MG63 (cell line): Measurements from ENCODE around the gene ZIC4. TPM values are rescaled to one million over a fixed set of nuclear protein-coding genes. Genes with fewer than 3 reads are reported as not detected.

Experiments
- DNase-seq: peaks from one replicate; pipeline ENCODE4 v3.0.0-alpha.2; 2020
- H3K27me3 ChIP-seq: fragments of 250-450 bp; sonication (Bioruptor Pico); 2 replicates; pipeline ENCODE4 v1.5.1; 2020; ENCODE audit warnings: mild to moderate bottlenecking, moderate library complexity
- H3K36me3 ChIP-seq: fragments of 250-450 bp; sonication (Bioruptor Pico); 2 replicates; pipeline ENCODE4 v1.5.1; 2020; ENCODE audit warnings: mild to moderate bottlenecking, moderate library complexity
- H3K4me3 ChIP-seq: fragments of 250-450 bp; sonication (Bioruptor Pico); 2 replicates; pipeline ENCODE4 v1.5.1; 2020; ENCODE audit warnings: mild to moderate bottlenecking, moderate library complexity
- H3K9me3 ChIP-seq: fragments of 250-450 bp; sonication (Bioruptor Pico); 2 replicates; pipeline ENCODE4 v1.5.1; 2020; ENCODE audit warnings: mild to moderate bottlenecking, moderate library complexity
- total RNA-seq: library from RNA; depleted of rRNA; stranded (reverse); fragments of >200 nt; shearing (Covaris generic); gene quantifications from 2 replicates; pipeline ENCODE4 v1.2.3, GENCODE V29; 2014; ENCODE audit warnings: low replicate concordance

The ZIC4 gene
- total RNA-seq, 1 experiment from 2014 or later = 2.2 TPM

DNA sequence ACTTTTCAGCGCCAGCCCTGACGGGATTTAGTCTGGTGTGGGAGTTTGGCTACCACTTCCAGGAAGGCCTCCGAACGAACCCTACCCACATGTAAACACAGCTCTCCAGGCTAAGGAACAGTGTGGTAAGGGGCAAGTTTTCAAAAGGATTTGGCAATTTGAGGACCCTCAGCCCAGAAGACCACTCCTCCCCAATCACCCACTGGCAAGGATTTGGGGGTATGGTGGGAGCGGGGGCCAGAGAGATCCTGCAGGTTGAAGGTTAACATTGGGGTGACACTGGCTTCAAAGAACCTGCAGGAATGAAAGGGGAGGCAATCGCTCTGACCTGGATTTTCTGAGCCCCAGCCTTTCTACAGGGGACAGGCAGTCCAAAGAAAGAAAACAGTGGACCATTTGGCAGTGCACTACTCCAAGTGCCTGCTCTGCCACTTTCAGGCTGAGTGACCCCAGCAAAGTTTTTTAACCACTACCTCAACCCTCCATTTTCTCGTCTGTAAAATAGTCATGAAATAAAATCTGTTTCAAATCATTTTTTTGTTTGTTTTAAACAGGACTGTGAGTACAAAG, 34.5 kb downstream of the ZIC4 start:
- Histone ChIP-seq H3K4me3 (no peak overlapping the region), H3K36me3 (no peaks in the 10 kb centered on the region), H3K27me3 (peaks cover 5% of the 10 kb centered on the region), H3K9me3 (no peaks in the 10 kb centered on the region)
- no peak for DNase-seq

- peaks cover 5% of the 10 kb centered on the region for H3K27me3 ChIP-seq
- no peak for DNase-seq
Observed at GRCh38 chr3:147371140-147371539, 35.2 kb downstream of the ZIC4 start.

DNA sequence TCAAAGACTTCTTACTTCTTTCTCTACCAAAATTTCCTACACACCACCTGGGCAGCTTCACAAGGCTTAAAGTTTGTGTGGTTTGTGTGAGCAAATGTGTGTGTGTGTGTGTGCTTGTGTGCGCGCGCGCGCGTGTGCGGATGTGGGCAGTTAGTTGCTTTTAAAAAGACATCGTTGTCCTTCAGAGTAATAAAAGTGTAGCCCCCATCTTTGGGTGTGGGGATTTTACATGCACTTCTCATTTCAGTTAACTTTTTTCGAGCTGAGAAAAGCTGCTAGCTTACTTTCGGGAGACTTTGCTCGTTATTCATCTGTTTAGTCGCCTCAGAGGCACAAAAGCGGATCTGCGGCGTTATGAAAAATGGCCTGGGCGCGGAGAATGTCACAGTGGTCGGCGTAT, 36.0 kb downstream of the ZIC4 start:
- no peaks in the 10 kb centered on the region for H3K9me3 ChIP-seq
- H3K36me3 ChIP-seq = no peaks in the 10 kb centered on the region
- H3K4me3 ChIP-seq = peak overlapping the region; percentile 31
- peaks cover 5% of the 10 kb centered on the region for H3K27me3 ChIP-seq
- DNase-seq = no peak

More at GRCh38 chr3:147371140-147371539, 35.2 kb downstream of the ZIC4 start:
- no peaks in the 10 kb centered on the region for H3K9me3 ChIP-seq
- H3K4me3 ChIP-seq = no peak overlapping the region
- no peaks in the 10 kb centered on the region for H3K36me3 ChIP-seq

- peak; percentile 50 for DNase-seq
- Histone ChIP-seq H3K9me3 (no peaks in the 10 kb centered on the region), H3K36me3 (no peaks in the 10 kb centered on the region), H3K4me3 (peak overlapping the region; percentile 31), H3K27me3 (peaks cover 5% of the 10 kb centered on the region)
Observed at GRCh38 chr3:147369661-147370123, 36.7 kb downstream of the ZIC4 start.

- Histone ChIP-seq H3K9me3 (no peaks in the 10 kb centered on the region), H3K27me3 (peaks cover 5% of the 10 kb centered on the region), H3K4me3 (peak overlapping the region; percentile 31), H3K36me3 (no peaks in the 10 kb centered on the region)
- DNase-seq = no peak
Observed at GRCh38 chr3:147369231-147369630, 37.1 kb downstream of the ZIC4 start.

DNA sequence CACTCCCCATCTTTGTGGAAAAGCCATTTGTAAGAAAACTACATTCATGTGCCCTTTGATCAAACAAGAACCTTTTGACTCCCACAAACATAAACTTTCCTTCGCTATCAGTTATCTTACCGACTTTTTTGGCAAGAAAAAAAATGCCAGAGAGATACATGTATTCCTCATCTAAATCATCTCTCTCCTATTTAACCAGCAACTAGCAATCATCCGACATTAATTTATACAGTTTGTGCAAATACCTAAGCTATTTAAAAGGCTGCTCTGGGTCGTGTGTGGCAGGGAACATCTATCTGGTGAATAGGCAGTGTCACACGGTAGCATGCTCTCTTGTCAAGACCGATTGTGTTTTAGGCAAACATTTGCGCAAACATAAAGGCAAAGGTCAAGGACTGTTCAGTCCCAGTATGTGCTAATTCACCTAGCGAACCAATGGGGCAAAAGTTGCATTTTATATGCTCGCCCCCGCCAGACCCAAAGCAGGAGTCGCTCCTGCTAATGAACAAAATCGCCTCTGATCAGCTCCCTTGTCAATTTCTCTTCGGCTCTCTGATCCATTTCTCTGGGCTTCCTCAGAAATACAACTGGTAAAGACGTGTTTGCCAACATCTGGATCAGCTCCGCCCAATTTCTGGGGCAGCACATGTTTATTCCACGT, 37.7 kb downstream of the ZIC4 start:
- no peak overlapping the region for H3K4me3 ChIP-seq
- H3K36me3 ChIP-seq = no peaks in the 10 kb centered on the region
- DNase-seq = no peak
- peaks cover 5% of the 10 kb centered on the region for H3K27me3 ChIP-seq
- no peaks in the 10 kb centered on the region for H3K9me3 ChIP-seq

DNA sequence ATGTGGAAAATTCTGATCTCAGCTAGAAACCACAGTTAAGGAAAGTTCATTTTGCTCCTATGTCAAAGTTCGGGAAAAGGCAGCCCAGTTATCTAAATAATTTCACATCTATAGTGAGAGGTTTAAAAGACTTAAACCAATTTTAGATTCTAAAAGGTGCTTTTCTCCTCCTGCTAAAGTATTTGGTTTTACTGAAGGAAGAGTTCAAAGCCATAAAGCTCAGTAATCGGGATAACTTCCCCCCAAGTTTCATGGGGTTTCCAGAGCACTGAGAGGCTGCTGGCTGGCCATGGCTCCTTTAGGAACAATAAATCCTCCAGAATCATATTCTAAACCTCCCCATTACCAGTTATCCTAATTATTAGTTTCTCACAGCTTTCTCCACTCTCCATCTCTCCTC, 38.2 kb downstream of the ZIC4 start:
- no peaks in the 10 kb centered on the region for H3K36me3 ChIP-seq
- H3K4me3 ChIP-seq = no peak overlapping the region
- peaks cover 5% of the 10 kb centered on the region for H3K27me3 ChIP-seq
- H3K9me3 ChIP-seq = no peaks in the 10 kb centered on the region
- DNase-seq = no peak

DNA sequence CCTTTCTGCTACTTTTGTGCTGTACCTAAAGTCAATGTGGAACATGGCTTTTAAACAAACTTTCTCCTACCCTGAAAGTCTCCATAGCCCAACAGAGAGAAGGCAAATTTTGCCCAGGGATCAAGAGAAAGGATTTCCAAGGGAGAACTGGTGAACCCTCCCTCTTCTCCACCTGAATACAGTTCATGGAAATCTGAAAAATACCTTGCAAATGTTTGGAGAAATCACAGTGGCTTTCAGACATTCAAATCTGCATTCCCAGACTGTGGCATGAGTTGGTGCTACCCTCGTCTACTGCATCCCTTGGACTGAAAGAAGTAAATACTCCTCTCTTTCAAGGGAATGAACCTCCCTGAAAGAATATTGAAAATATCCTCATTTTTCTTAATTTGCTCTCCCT, 38.7 kb downstream of the ZIC4 start:
- Histone ChIP-seq H3K27me3 (peaks cover 5% of the 10 kb centered on the region), H3K4me3 (no peak overlapping the region), H3K36me3 (no peaks in the 10 kb centered on the region), H3K9me3 (no peaks in the 10 kb centered on the region)
- no peak for DNase-seq

- H3K4me3 ChIP-seq = no peak overlapping the region
- no peaks in the 10 kb centered on the region for H3K9me3 ChIP-seq
- no peak for DNase-seq
- no peaks in the 10 kb centered on the region for H3K36me3 ChIP-seq
- peaks cover 5% of the 10 kb centered on the region for H3K27me3 ChIP-seq
Observed at GRCh38 chr3:147365196-147366115, 40.9 kb downstream of the ZIC4 start.

GRCh38 chr3:147364771-147365170, 41.6 kb downstream of the ZIC4 start:
- Histone ChIP-seq H3K36me3 (no peaks in the 10 kb centered on the region), H3K9me3 (no peaks in the 10 kb centered on the region), H3K27me3 (peaks cover 5% of the 10 kb centered on the region), H3K4me3 (no peak overlapping the region)
- DNase-seq = no peak

GRCh38 chr3:147361454-147362420, 44.6 kb downstream of the ZIC4 start:
- Histone ChIP-seq H3K4me3 (no peak overlapping the region), H3K9me3 (no peaks in the 10 kb centered on the region), H3K27me3 (no peaks in the 10 kb centered on the region), H3K36me3 (no peaks in the 10 kb centered on the region)
- peak; percentile 59 for DNase-seq

GRCh38 chr3:147360646-147361453, 45.5 kb downstream of the ZIC4 start:
- Histone ChIP-seq H3K9me3 (no peaks in the 10 kb centered on the region), H3K27me3 (no peaks in the 10 kb centered on the region), H3K4me3 (no peak overlapping the region), H3K36me3 (no peaks in the 10 kb centered on the region)
- DNase-seq = no peak

DNA sequence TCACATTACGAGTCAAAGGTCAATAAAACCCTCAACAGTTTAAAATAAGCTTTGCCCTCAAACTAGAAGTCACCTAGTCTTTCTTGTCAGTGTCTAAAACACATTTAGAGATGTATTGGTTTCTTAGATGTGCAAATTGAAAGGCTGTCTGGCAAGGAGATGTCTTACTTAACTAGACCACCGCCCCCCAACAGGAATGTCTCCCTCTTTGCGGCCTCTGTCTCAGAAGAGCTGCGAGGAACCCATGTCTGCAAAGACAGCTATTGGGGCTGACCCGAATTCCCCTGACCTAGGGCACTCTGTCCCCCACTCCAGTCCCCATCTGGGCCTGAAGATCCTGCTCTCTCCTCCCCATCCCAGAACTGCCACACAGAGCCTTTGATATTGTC, 46.3 kb downstream of the ZIC4 start:
- no peaks in the 10 kb centered on the region for H3K9me3 ChIP-seq
- no peaks in the 10 kb centered on the region for H3K36me3 ChIP-seq
- no peaks in the 10 kb centered on the region for H3K27me3 ChIP-seq
- no peak overlapping the region for H3K4me3 ChIP-seq
- DNase-seq = no peak

DNA sequence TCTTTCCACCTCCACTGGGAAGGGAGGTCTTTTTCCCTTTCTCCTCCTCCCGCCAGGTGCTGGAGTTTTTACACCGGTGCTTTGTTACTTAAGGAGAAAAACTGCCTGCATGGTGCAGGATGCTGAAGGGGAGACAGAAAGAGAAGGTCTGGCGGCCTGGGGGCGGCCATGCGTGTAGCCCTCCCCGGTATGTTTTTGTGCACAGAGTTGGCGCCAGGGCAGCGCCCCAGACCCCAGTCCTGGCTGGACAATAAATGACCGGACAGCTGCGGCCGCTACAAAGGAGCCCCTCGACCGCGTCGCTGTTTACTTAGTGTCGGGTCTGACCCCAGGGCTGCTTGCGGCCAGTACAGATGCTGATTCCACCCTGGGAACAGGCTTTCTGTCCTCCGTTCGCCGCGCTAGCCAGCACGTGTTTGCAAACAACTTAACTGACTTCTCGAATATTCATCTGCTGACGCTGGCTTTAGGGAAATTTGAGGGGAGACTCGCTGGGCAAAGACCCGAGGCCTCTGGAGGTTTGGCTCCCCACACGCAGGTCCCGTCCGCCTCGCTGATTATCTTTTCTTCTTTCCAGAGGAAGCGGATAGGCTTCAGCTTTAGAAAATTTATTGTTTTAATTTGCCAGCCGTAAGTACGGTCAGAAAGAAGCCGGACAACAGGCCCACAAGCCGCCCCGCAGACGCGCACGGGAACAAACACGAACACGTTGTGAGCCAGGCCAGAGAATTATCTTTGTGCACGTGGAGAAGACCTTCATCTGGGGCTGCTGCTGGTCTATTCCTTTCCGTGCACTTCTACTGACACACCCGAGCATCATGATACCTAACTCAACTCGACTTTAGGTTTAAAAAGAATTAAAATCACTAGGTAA, 46.9 kb downstream of the ZIC4 start:
- no peaks in the 10 kb centered on the region for H3K36me3 ChIP-seq
- no peaks in the 10 kb centered on the region for H3K27me3 ChIP-seq
- no peak for DNase-seq
- H3K4me3 ChIP-seq = no peak overlapping the region
- no peaks in the 10 kb centered on the region for H3K9me3 ChIP-seq
